Erythroblast (primary cell): ENCODE results near the gene ZNF138.

ENCODE experiments used
- GATA1 ChIP-seq: IDR thresholded peaks from 2 replicates; pipeline ENCODE4 v1.6.1; 2011; ENCODE audit warnings: low read depth, mild to moderate bottlenecking, control low read depth, low read length, moderate library complexity
- POLR2A ChIP-seq: IDR thresholded peaks from 2 replicates; pipeline ENCODE4 v1.6.1; 2011; ENCODE audit warnings: mild to moderate bottlenecking, low read length

DNA sequence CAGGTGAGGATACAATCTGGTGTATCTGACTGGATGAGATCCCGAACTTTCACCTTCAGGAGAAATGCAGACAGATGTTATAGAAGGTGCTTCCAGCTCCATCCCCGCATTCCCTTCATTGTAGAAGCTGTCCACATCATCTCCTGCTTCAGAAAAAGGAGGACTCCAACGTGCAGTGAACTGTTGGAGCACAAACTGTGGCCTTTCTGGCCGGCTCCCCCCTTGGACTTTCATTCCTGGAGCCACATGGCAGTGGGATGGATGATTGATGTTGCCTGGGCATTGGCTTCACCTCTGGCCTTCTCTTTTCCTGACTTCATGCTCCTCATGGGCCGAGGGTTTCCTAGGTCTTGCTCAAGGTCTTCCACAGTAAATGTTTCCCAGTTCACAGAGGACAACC is 79.3 kb downstream of the ZNF138 start:
- TF ChIP-seq POLR2A (no peak), GATA1 (no peak)
